GM12878 (cell line): ENCODE results near the gene PDE6G. TPM values are rescaled to one million over a fixed set of nuclear protein-coding genes. Genes with fewer than 3 reads are reported as not detected.

ENCODE experiments used
- ATAC-seq: fragments of 200-7000 bp; cut with Tn5 transposase; 3 replicates; pipeline ENCODE4 v1.9.1; 2020; ENCODE audit warnings: mild to moderate bottlenecking, moderate library complexity
- BruUV-seq: library from RNA; stranded (reverse); fragments of 400-500 nt; replicated peaks from 2 replicates; lab custom pipeline; 2021; lab: Mats Ljungman, UMichigan
- CTCF ChIA-PET: fragments of 300-600 bp; sonication (Branson Sonifier 250); formaldehyde crosslinking; extraction: SDS; loops from one replicate; lab custom pipeline; 2021; ENCODE audit warnings: inconsistent platforms; lab: Yijun Ruan, JAX
- POLR2A ChIA-PET: fragments of 350-600 bp; formaldehyde crosslinking; extraction: SDS; loops from one replicate; lab custom pipeline; 2021; ENCODE audit warnings: inconsistent platforms; lab: Charles Lee
- RAD21 ChIA-PET: fragments of 300-600 bp; sonication (Branson Sonifier 250); formaldehyde crosslinking; loops from one replicate; lab custom pipeline; 2023; ENCODE audit warnings: antibody characterized with exemption; ENCODE audit not compliant: unreplicated experiment; lab: Charles Lee
- SMC1A ChIA-PET: fragments of 300-600 bp; sonication (Branson Sonifier 250); formaldehyde crosslinking; loops from one replicate; lab custom pipeline; 2023; ENCODE audit not compliant: unreplicated experiment, uncharacterized antibody; lab: Charles Lee
- DNase-seq: peaks from one replicate; pipeline ENCODE4 v3.0.0-alpha.2; 2011; ENCODE audit warnings: low read depth, low spot score
- FAIRE-seq: peaks from 3 replicates; lab custom pipeline; 2011; peaks lifted over from hg19 to GRCh38; lab: Jason Lieb, UNC
- H2AFZ ChIP-seq: 2 replicates; pipeline ENCODE4 v1.6.0; 2011; ENCODE audit warnings: low read depth, low read length, control low read depth; ENCODE audit not compliant: control insufficient read depth
- H3K27ac ChIP-seq: 2 replicates; pipeline ENCODE4 v1.5.1; 2011; ENCODE audit warnings: control low read depth; ENCODE audit not compliant: control insufficient read depth, insufficient read depth
- H3K27me3 ChIP-seq, 2 experiments: replicated peaks in 1 of 2; 2 replicates each; pipeline versions ENCODE4 v1.6.0 to v1.6.1; 2011; ENCODE audit warnings: low read length in 1 of 2; ENCODE audit not compliant: control insufficient read depth in 2 of 2, insufficient read depth in 2 of 2
- H3K36me3 ChIP-seq, 2 experiments: 2 replicates each; pipeline ENCODE4 v1.5.1; 2011; ENCODE audit warnings: low read length in 1 of 2; ENCODE audit not compliant: control insufficient read depth in 2 of 2, insufficient read depth in 2 of 2
- H3K4me1 ChIP-seq: 2 replicates; pipeline ENCODE4 v1.6.1; 2011; ENCODE audit warnings: mild to moderate bottlenecking, low read length, moderate library complexity, mixed read lengths; ENCODE audit not compliant: control insufficient read depth, insufficient read depth
- H3K4me2 ChIP-seq: 2 replicates; pipeline ENCODE4 v1.6.0; 2011; ENCODE audit warnings: control low read depth; ENCODE audit not compliant: control insufficient read depth, insufficient read depth
- H3K4me3 ChIP-seq: fragments of 200-600 bp; sonication (generic); 2 replicates; pipeline ENCODE4 v1.5.1; 2016
- H3K79me2 ChIP-seq: 2 replicates; pipeline ENCODE4 v1.6.0; 2011; ENCODE audit warnings: low read length; ENCODE audit not compliant: control insufficient read depth, insufficient read depth
- H3K9ac ChIP-seq: 2 replicates; pipeline ENCODE4 v1.8.0; 2011; ENCODE audit warnings: low read length, control low read depth, mixed read lengths; ENCODE audit not compliant: control insufficient read depth, insufficient read depth
- H3K9me3 ChIP-seq: replicated peaks from 3 replicates; pipeline ENCODE4 v1.5.1; 2011; ENCODE audit warnings: mild to moderate bottlenecking, low read length; ENCODE audit not compliant: control insufficient read depth, insufficient read depth
- H4K20me1 ChIP-seq: 2 replicates; pipeline ENCODE4 v1.6.0; 2011; ENCODE audit not compliant: control insufficient read depth, insufficient read depth
- CEBPB ChIP-seq, 2 experiments: fragments of 150-350 bp in 1 of 2; IDR thresholded peaks; 2 replicates each; pipeline ENCODE4 v1.6.1; 2012 to 2014; ENCODE audit warnings: low read depth in 2 of 2, low read length in 2 of 2, borderline replicate concordance in 1 of 2, inconsistent platforms in 1 of 2
- CHD2 ChIP-seq: IDR thresholded peaks from 2 replicates; pipeline ENCODE4 v1.6.1; 2011; ENCODE audit warnings: low read depth, low read length, improper control_type of control experiment, borderline replicate concordance
- ESRRA ChIP-seq: IDR thresholded peaks from 2 replicates; pipeline ENCODE4 v1.6.1; 2012; ENCODE audit warnings: mild to moderate bottlenecking, low read length, improper control_type of control experiment
- FOS ChIP-seq: IDR thresholded peaks from 3 replicates; pipeline ENCODE4 v1.6.1; 2011; ENCODE audit warnings: borderline replicate concordance; ENCODE audit not compliant: insufficient read length; ENCODE audit errors: extremely low read depth
- NFIC ChIP-seq: IDR thresholded peaks from 2 replicates; pipeline ENCODE4 v1.6.1; 2012; ENCODE audit warnings: low read depth, mild to moderate bottlenecking, inconsistent platforms, low read length, moderate library complexity
- NR2C1 ChIP-seq: fragments of 450-650 bp; IDR thresholded peaks from 2 replicates; pipeline ENCODE4 v1.6.1; 2017; ENCODE audit warnings: antibody characterized with exemption, mild to moderate bottlenecking, moderate library complexity
- NR2F1 ChIP-seq: fragments of 450-650 bp; conservative IDR thresholded peaks from 2 replicates; pipeline ENCODE4 v1.6.1; 2017; ENCODE audit warnings: mild to moderate bottlenecking
- RAD21 ChIP-seq: IDR thresholded peaks from 2 replicates; pipeline ENCODE4 v1.6.1; 2011; ENCODE audit warnings: mild to moderate bottlenecking, low read depth, low read length, moderate library complexity; ENCODE audit not compliant: insufficient read depth
- RCOR1 ChIP-seq: conservative IDR thresholded peaks from 2 replicates; pipeline ENCODE4 v1.6.1; 2012; ENCODE audit warnings: low read depth, low read length, improper control_type of control experiment
- RFX5 ChIP-seq: IDR thresholded peaks from 2 replicates; pipeline ENCODE4 v1.6.1; 2011; ENCODE audit warnings: low read depth, low read length, improper control_type of control experiment
- SMAD5 ChIP-seq: IDR thresholded peaks from 2 replicates; pipeline ENCODE4 v1.6.1; 2016; ENCODE audit warnings: antibody characterized with exemption, low read depth
- SRF ChIP-seq, 2 experiments: IDR thresholded peaks; 2 replicates each; pipeline ENCODE4 v1.6.1; 2011; ENCODE audit warnings: low read depth in 2 of 2, low read length in 2 of 2, mild to moderate bottlenecking in 1 of 2, moderate library complexity in 1 of 2
- TCF12 ChIP-seq: IDR thresholded peaks from 2 replicates; pipeline ENCODE4 v1.6.1; 2011; ENCODE audit warnings: low read depth, mild to moderate bottlenecking, low read length
- WGBS: methylation state at CpG from one replicate; pipeline ENCODE4 v1.1.6; 2016; ENCODE audit warnings: low lambda C conversion rate; ENCODE audit not compliant: insufficient replicate concordance, insufficient coverage; ENCODE audit errors: missing lambda C conversion rate; 5-methylcytosine and 5-hydroxymethylcytosine counted together
- in situ Hi-C: fragments of 300-500 bp; cut with MboI; formaldehyde crosslinking; loops from 9 replicates; pipeline ENCODE4 v1.14.3; 2018; ENCODE audit warnings: mixed read lengths
- intact Hi-C: fragments of 100-400 bp; cut with micrococcal nuclease; formaldehyde crosslinking; loops from one replicate; pipeline ENCODE4 v1.14.2; 2022; ENCODE audit not compliant: unreplicated experiment
- polyA plus RNA-seq, 11 experiments: library from polyadenylated mRNA; depleted of rRNA in 4 of 11; unstranded in 6 of 11; stranded (reverse) in 5 of 11; fragments of >200 nt; fragmentation: Nextera tagmentation in 4 of 11; fragmentation: Illumina TruSeq in 1 of 11; extraction: Ambion mirVana in 4 of 11; extraction: Trizol in 1 of 11; gene quantifications; 1 replicate in 1 of 11; 2 replicates in 10 of 11; pipeline versions ENCODE4 v1.2.1 to v1.2.3, GENCODE V29; 2011 to 2016; ENCODE audit warnings: inconsistent platforms in 2 of 11, missing spikeins in 2 of 11, low read depth in 1 of 11
- total RNA-seq, 4 experiments: library from RNA; depleted of rRNA in 3 of 4; stranded (reverse); fragments of >200 nt in 3 of 4; fragmentation: Illumina TruSeq in 1 of 4; extraction: Trizol in 1 of 4; gene quantifications; 2 replicates each; pipeline versions ENCODE4 v1.2.1 to v1.2.3, GENCODE V29; 2013 to 2021
- TF ChIP-seq, protein P1 (sequence below), 3 experiments: IDR thresholded peaks in 2 of 3; conservative IDR thresholded peaks in 1 of 3; 2 replicates each; pipeline ENCODE4 v1.5.1; 2011; ENCODE audit warnings: low read depth in 3 of 3, low read length in 3 of 3, mild to moderate bottlenecking in 3 of 3, control low read depth in 2 of 3, moderate library complexity in 2 of 3, inconsistent platforms in 1 of 3, mixed read lengths in 1 of 3; ENCODE audit not compliant: control insufficient read depth in 2 of 3, insufficient read depth in 1 of 3; ENCODE audit errors: extremely low read depth in 1 of 3
- TF ChIP-seq, protein P2 (sequence below): fragments of 450-650 bp; formaldehyde crosslinking; IDR thresholded peaks from 2 replicates; pipeline ENCODE4 v1.4.0; 2020; ENCODE audit warnings: mild to moderate bottlenecking, moderate library complexity
- TF ChIP-seq, protein P3 (sequence below): fragments of 150-350 bp; IDR thresholded peaks from 2 replicates; pipeline ENCODE4 v1.6.1; 2016; ENCODE audit warnings: low read depth, low read length

The PDE6G gene
- total and polyA plus RNA-seq, 10 of the 15 experiments (the other 5 are each of a cell fraction or from before 2014, with no cell fraction given), result 0.55 to 12.1 (median 4.3) TPM

DNA sequence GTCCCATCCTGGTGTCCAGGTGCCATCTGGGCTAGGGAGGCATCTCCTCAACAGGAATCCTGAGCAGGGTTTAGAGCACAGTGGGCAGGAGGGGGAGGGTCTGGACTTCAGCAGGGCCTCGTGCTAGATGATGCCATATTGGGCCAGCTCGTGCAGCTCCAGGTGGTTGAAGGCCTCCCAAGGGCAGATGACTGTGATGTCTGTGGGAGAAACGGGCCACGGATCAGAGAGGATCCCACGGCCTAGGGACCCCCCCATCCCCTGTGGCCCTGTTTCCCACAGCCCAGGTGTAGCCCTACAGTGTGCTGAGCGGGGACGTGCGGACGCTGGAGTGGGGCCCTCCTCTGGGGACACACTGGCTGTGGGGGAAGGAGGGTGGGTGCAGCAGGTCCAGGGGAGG, 5.4 kb downstream of the PDE6G start:
- Histone ChIP-seq H2AFZ (no peak overlapping the region), H3K4me3 (no peak overlapping the region), H3K4me1 (0 out of 2 replicates have a peak, but pooled peaks cover 4% of the 10 kb centered on the region), H3K79me2 (no peaks in the 10 kb centered on the region), H4K20me1 (no peaks in the 10 kb centered on the region), H3K27ac (no peak overlapping the region), H3K4me2 (no peak overlapping the region), H3K9ac (no peak overlapping the region), H3K9me3 (peaks cover 6% of the 10 kb centered on the region; the same call in 2 of the 3 replicates)
- in situ Hi-C loops, result no loop called here
- no TSS peak for BruUV-seq
- DNase-seq (no peak), FAIRE-seq (no peak), ATAC-seq (no peak)
- 44% methylated on average over 9 of the region's 9 CpGs for WGBS
- intact Hi-C loops, result no loop called here
- RAD21 ChIA-PET, result no interaction called here
- POLR2A ChIA-PET, result interaction anchor here (0.6 kb wide), 1 partner anchor 98 kb away, joined by 6 read pairs; no protein-coding TSS in a partner anchor
- SMC1A ChIA-PET, result no interaction called here
- TF ChIP-seq CHD2 (no peak), NFIC (no peak), SMAD5 (no peak), NR2C1 (no peak), RCOR1 (no peak), NR2F1 (no peak), TCF12 (no peak), RFX5 (no peak), ESRRA (no peak), CEBPB (IDR thresholded peaks at IDR 0.05; ENCODE audit: borderline replicate concordance in 1 of 2, low read depth in 2 of 2, low read length in 2 of 2) (no peak), RAD21 (no peak), SRF (IDR thresholded peaks at IDR 0.05; ENCODE audit: low read depth in 2 of 2, low read length in 2 of 2) (no peak), FOS (no peak)
- TF ChIP-seq, protein P1, sequence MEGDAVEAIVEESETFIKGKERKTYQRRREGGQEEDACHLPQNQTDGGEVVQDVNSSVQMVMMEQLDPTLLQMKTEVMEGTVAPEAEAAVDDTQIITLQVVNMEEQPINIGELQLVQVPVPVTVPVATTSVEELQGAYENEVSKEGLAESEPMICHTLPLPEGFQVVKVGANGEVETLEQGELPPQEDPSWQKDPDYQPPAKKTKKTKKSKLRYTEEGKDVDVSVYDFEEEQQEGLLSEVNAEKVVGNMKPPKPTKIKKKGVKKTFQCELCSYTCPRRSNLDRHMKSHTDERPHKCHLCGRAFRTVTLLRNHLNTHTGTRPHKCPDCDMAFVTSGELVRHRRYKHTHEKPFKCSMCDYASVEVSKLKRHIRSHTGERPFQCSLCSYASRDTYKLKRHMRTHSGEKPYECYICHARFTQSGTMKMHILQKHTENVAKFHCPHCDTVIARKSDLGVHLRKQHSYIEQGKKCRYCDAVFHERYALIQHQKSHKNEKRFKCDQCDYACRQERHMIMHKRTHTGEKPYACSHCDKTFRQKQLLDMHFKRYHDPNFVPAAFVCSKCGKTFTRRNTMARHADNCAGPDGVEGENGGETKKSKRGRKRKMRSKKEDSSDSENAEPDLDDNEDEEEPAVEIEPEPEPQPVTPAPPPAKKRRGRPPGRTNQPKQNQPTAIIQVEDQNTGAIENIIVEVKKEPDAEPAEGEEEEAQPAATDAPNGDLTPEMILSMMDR (IDR thresholded peaks at IDR 0.05 in 2 of 3, conservative IDR thresholded peaks at IDR 0.05 in 1 of 3; ENCODE audit: control insufficient read depth in 2 of 3, extremely low read depth in 1 of 3, insufficient read depth in 1 of 3, low read depth in 3 of 3, low read length in 3 of 3), result no peak
- TF ChIP-seq, protein P2, sequence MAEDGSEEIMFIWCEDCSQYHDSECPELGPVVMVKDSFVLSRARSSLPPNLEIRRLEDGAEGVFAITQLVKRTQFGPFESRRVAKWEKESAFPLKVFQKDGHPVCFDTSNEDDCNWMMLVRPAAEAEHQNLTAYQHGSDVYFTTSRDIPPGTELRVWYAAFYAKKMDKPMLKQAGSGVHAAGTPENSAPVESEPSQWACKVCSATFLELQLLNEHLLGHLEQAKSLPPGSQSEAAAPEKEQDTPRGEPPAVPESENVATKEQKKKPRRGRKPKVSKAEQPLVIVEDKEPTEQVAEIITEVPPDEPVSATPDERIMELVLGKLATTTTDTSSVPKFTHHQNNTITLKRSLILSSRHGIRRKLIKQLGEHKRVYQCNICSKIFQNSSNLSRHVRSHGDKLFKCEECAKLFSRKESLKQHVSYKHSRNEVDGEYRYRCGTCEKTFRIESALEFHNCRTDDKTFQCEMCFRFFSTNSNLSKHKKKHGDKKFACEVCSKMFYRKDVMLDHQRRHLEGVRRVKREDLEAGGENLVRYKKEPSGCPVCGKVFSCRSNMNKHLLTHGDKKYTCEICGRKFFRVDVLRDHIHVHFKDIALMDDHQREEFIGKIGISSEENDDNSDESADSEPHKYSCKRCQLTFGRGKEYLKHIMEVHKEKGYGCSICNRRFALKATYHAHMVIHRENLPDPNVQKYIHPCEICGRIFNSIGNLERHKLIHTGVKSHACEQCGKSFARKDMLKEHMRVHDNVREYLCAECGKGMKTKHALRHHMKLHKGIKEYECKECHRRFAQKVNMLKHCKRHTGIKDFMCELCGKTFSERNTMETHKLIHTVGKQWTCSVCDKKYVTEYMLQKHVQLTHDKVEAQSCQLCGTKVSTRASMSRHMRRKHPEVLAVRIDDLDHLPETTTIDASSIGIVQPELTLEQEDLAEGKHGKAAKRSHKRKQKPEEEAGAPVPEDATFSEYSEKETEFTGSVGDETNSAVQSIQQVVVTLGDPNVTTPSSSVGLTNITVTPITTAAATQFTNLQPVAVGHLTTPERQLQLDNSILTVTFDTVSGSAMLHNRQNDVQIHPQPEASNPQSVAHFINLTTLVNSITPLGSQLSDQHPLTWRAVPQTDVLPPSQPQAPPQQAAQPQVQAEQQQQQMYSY (CRISPR knock-in tag), result no peak
- TF ChIP-seq, protein P3, sequence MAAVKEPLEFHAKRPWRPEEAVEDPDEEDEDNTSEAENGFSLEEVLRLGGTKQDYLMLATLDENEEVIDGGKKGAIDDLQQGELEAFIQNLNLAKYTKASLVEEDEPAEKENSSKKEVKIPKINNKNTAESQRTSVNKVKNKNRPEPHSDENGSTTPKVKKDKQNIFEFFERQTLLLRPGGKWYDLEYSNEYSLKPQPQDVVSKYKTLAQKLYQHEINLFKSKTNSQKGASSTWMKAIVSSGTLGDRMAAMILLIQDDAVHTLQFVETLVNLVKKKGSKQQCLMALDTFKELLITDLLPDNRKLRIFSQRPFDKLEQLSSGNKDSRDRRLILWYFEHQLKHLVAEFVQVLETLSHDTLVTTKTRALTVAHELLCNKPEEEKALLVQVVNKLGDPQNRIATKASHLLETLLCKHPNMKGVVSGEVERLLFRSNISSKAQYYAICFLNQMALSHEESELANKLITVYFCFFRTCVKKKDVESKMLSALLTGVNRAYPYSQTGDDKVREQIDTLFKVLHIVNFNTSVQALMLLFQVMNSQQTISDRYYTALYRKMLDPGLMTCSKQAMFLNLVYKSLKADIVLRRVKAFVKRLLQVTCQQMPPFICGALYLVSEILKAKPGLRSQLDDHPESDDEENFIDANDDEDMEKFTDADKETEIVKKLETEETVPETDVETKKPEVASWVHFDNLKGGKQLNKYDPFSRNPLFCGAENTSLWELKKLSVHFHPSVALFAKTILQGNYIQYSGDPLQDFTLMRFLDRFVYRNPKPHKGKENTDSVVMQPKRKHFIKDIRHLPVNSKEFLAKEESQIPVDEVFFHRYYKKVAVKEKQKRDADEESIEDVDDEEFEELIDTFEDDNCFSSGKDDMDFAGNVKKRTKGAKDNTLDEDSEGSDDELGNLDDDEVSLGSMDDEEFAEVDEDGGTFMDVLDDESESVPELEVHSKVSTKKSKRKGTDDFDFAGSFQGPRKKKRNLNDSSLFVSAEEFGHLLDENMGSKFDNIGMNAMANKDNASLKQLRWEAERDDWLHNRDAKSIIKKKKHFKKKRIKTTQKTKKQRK, result no peak
- TF ChIP-seq, all 136 proteins: peak for 0
- Histone ChIP-seq H3K27me3 (no peaks in the 10 kb centered on the region; a peak in 2 of 4 replicates), H3K36me3 (no peaks in the 10 kb centered on the region)
- CTCF ChIA-PET, result no interaction called here
